Breast epithelium (tissue), 3 donors: ENCODE data around the gene RBM33.

Source experiments
- CTCF ChIP-seq, 3 donors: fragments of 450-650 bp; IDR thresholded peaks; one replicate each; pipeline ENCODE4 v1.5.1; 2016 to 2017; ENCODE audit warnings: antibody characterized with exemption in 3 of 3, mild to moderate bottlenecking in 3 of 3, moderate library complexity in 3 of 3
- POLR2A ChIP-seq: fragments of 450-650 bp; IDR thresholded peaks from one replicate; pipeline ENCODE4 v1.6.1; 2016; ENCODE audit warnings: antibody characterized with exemption, mild to moderate bottlenecking, moderate library complexity
- POLR2AphosphoS5 ChIP-seq, 3 donors: sonication (generic); formaldehyde crosslinking; IDR thresholded peaks; one replicate each; pipeline ENCODE4 v1.6.1; 2017; ENCODE audit warnings: antibody characterized with exemption in 3 of 3

DNA sequence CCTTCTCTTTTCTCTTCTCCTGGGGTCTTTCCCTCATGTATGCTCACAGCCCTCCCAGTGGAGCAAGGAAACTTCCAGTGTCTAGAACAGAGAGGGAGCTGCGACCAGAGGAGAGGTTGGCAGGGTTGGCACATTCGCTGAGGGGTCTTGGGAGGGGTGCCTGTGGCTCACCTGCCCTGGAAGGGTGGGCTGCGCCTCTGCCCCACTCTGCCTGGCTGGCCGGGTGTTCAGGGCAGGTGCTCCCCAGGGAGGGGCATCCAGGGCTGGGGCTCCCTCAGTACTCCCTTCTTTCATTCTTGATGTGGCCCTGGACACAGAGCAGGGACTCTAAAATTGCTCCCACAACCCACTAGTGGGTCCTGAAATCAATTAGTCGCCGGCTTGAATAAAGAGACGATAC is 150.9 kb downstream of the RBM33 start:
- TF ChIP-seq CTCF (IDR thresholded peaks at IDR 0.05) (no peak), POLR2A (no peak), POLR2AphosphoS5 (IDR thresholded peaks at IDR 0.05) (no peak)
